Measurements from ENCODE around the gene CHRNA1. TPM values are rescaled to one million over a fixed set of nuclear protein-coding genes. Genes with fewer than 3 reads are reported as not detected.

CHRNA1 gene
- polyA plus RNA-seq, 3 donors from 2014 or later = not detected

- H3K27me3 Mint-ChIP-seq (ENCODE audit: low read depth in 3 of 3) = peaks cover 0 to 3% (median 2%) of the 10 kb centered on the region in 3 donors
- no peaks in the 10 kb centered on the region for H3K4me1 Mint-ChIP-seq
- H3K4me3 Mint-ChIP-seq = no peak overlapping the region
- no peaks in the 10 kb centered on the region for H3K36me3 Mint-ChIP-seq
- H3K27ac Mint-ChIP-seq = no peak overlapping the region
- H3K9me3 Mint-ChIP-seq = no peaks in the 10 kb centered on the region
- no peak for DNase-seq
Observed at GRCh38 chr2:174763780-174764179, 492 bp downstream of the CHRNA1 start.

GRCh38 chr2:174762464-174762863 lies 1.8 kb downstream of the CHRNA1 start:
- H3K36me3 Mint-ChIP-seq = no peaks in the 10 kb centered on the region
- H3K9me3 Mint-ChIP-seq = no peaks in the 10 kb centered on the region
- no peak for DNase-seq
- no peak overlapping the region for H3K4me3 Mint-ChIP-seq
- no peaks in the 10 kb centered on the region for H3K4me1 Mint-ChIP-seq
- H3K27me3 Mint-ChIP-seq (ENCODE audit: low read depth in 3 of 3) = peaks cover 0 to 2% (median 1%) of the 10 kb centered on the region in 3 donors
- H3K27ac Mint-ChIP-seq = no peak overlapping the region

GRCh38 chr2:174761837-174762236 lies 2.4 kb downstream of the CHRNA1 start:
- Mint-ChIP-seq H3K4me1 (no peaks in the 10 kb centered on the region), H3K4me3 (no peak overlapping the region), H3K9me3 (no peaks in the 10 kb centered on the region), H3K36me3 (no peaks in the 10 kb centered on the region), H3K27me3 (ENCODE audit: low read depth in 3 of 3) (peaks cover under 1 to 2% (median 1%) of the 10 kb centered on the region in 3 donors), H3K27ac (no peak overlapping the region)
- DNase-seq = no peak

GRCh38 chr2:174760845-174761473 lies 3.3 kb downstream of the CHRNA1 start:
- no peak for DNase-seq
- H3K4me3 Mint-ChIP-seq = no peak overlapping the region
- H3K27ac Mint-ChIP-seq = no peak overlapping the region
- H3K36me3 Mint-ChIP-seq = no peaks in the 10 kb centered on the region
- H3K4me1 Mint-ChIP-seq = no peaks in the 10 kb centered on the region
- H3K9me3 Mint-ChIP-seq = no peaks in the 10 kb centered on the region
- peaks cover 1 to 2% (median 2%) of the 10 kb centered on the region in 3 donors for H3K27me3 Mint-ChIP-seq (ENCODE audit: low read depth in 3 of 3)

GRCh38 chr2:174759381-174760065 lies 4.7 kb downstream of the CHRNA1 start:
- Mint-ChIP-seq H3K27ac (no peak overlapping the region), H3K4me3 (no peak overlapping the region), H3K4me1 (no peaks in the 10 kb centered on the region), H3K9me3 (no peaks in the 10 kb centered on the region), H3K36me3 (no peaks in the 10 kb centered on the region), H3K27me3 (ENCODE audit: low read depth in 3 of 3) (peaks cover 1 to 2% (median 2%) of the 10 kb centered on the region in 3 donors)
- no peak for DNase-seq

- peaks cover 7 to 8% of the 10 kb centered on the region in 2 donors for H3K4me1 Mint-ChIP-seq
- no peak overlapping the region for H3K27ac Mint-ChIP-seq
- no peak overlapping the region for H3K4me3 Mint-ChIP-seq
- peaks cover 1 to 4% (median 2%) of the 10 kb centered on the region in 3 donors for H3K27me3 Mint-ChIP-seq (ENCODE audit: low read depth in 3 of 3)
- H3K36me3 Mint-ChIP-seq = no peaks in the 10 kb centered on the region
- H3K9me3 Mint-ChIP-seq = no peaks in the 10 kb centered on the region
- DNase-seq = no peak
Observed at GRCh38 chr2:174756743-174757142, 7.5 kb downstream of the CHRNA1 start.

GRCh38 chr2:174753038-174753633 lies 11.1 kb downstream of the CHRNA1 start:
- peaks cover 21 to 23% of the 10 kb centered on the region in 2 donors for H3K4me1 Mint-ChIP-seq
- DNase-seq = no peak
- H3K4me3 Mint-ChIP-seq = peak overlapping the region in 1 of 5 donors; percentile 72
- H3K27me3 Mint-ChIP-seq (ENCODE audit: low read depth in 3 of 3) = peaks cover 2% of the 10 kb centered on the region in 3 donors
- no peaks in the 10 kb centered on the region for H3K9me3 Mint-ChIP-seq
- peak overlapping the region in 3 of 6 donors; percentile 41 to 76 (median 48) for H3K27ac Mint-ChIP-seq
- no peaks in the 10 kb centered on the region for H3K36me3 Mint-ChIP-seq

GRCh38 chr2:174752403-174753037 lies 11.8 kb downstream of the CHRNA1 start:
- Mint-ChIP-seq H3K4me1 (peaks cover 21 to 23% of the 10 kb centered on the region in 2 donors), H3K36me3 (no peaks in the 10 kb centered on the region), H3K9me3 (no peaks in the 10 kb centered on the region), H3K27ac (peak overlapping the region in 4 of 6 donors; percentile 16 to 76 (median 53)), H3K4me3 (peak overlapping the region in 2 of 5 donors; percentile 26 to 72), H3K27me3 (ENCODE audit: low read depth in 3 of 3) (peaks cover 2% of the 10 kb centered on the region in 3 donors)
- DNase-seq = peak in 1 of 3 donors; percentile 27

GRCh38 chr2:174750923-174751441 lies 13.3 kb downstream of the CHRNA1 start:
- Mint-ChIP-seq H3K4me3 (peak overlapping the region; percentile 5 to 50 (median 20)), H3K27ac (peak overlapping the region; percentile 30 to 87 (median 66)), H3K9me3 (no peaks in the 10 kb centered on the region)

GRCh38 chr2:174749793-174750192 lies 14.5 kb downstream of the CHRNA1 start:
- Mint-ChIP-seq H3K4me3 (no peak overlapping the region), H3K9me3 (no peaks in the 10 kb centered on the region), H3K27ac (peak overlapping the region in 4 of 6 donors; percentile 43 to 81 (median 61)), H3K36me3 (no peaks in the 10 kb centered on the region), H3K4me1 (peaks cover 21 to 23% of the 10 kb centered on the region in 2 donors), H3K27me3 (ENCODE audit: low read depth in 3 of 3) (peaks cover 2 to 3% (median 2%) of the 10 kb centered on the region in 3 donors)
- no peak for DNase-seq

More at GRCh38 chr2:174750923-174751441, 13.3 kb downstream of the CHRNA1 start:
- H3K27me3 Mint-ChIP-seq (ENCODE audit: low read depth in 3 of 3) = peaks cover 0 to 2% (median 2%) of the 10 kb centered on the region in 3 donors
- DNase-seq = peak; percentile 45 to 67 (median 62)
- no peaks in the 10 kb centered on the region for H3K36me3 Mint-ChIP-seq
- H3K4me1 Mint-ChIP-seq = peaks cover 21 to 23% of the 10 kb centered on the region in 2 donors

GRCh38 chr2:174748948-174749347 lies 15.3 kb downstream of the CHRNA1 start:
- H3K9me3 Mint-ChIP-seq = no peaks in the 10 kb centered on the region
- H3K4me3 Mint-ChIP-seq = no peak overlapping the region
- H3K4me1 Mint-ChIP-seq = peaks cover 21 to 23% of the 10 kb centered on the region in 2 donors
- peak overlapping the region in 2 of 6 donors; percentile 23 to 75 for H3K27ac Mint-ChIP-seq
- DNase-seq = peak; percentile 50 to 59 (median 57)
- H3K27me3 Mint-ChIP-seq (ENCODE audit: low read depth in 3 of 3) = peaks cover 0 to 3% (median 2%) of the 10 kb centered on the region in 3 donors
- no peaks in the 10 kb centered on the region for H3K36me3 Mint-ChIP-seq

GRCh38 chr2:174745142-174745541 lies 19.1 kb downstream of the CHRNA1 start:
- Mint-ChIP-seq H3K4me1 (peaks cover 3% of the 10 kb centered on the region in 2 donors), H3K27me3 (ENCODE audit: low read depth in 3 of 3) (peaks cover 2 to 3% (median 2%) of the 10 kb centered on the region in 3 donors), H3K9me3 (no peaks in the 10 kb centered on the region), H3K27ac (no peak overlapping the region), H3K4me3 (no peak overlapping the region), H3K36me3 (no peaks in the 10 kb centered on the region)
- no peak for DNase-seq

GRCh38 chr2:174744111-174744510 lies 20.2 kb downstream of the CHRNA1 start:
- no peak for DNase-seq
- Mint-ChIP-seq H3K27me3 (ENCODE audit: low read depth in 3 of 3) (peaks cover 4 to 6% (median 5%) of the 10 kb centered on the region in 3 donors), H3K4me1 (no peaks in the 10 kb centered on the region), H3K36me3 (no peaks in the 10 kb centered on the region), H3K27ac (no peak overlapping the region), H3K4me3 (no peak overlapping the region), H3K9me3 (no peaks in the 10 kb centered on the region)

All from immature natural killer cell (primary cell).